B cell (primary cell): ENCODE measurements around the gene WDR83. TPM values are rescaled to one million over a fixed set of nuclear protein-coding genes. Genes with fewer than 3 reads are reported as not detected.
"Not testable (repeated sequence)": the region's sequence is repeated elsewhere in the genome, so short reads cannot be mapped to it uniquely, and the experiment has no call there.

Experiments
- ATAC-seq: fragments of 200-7000 bp; cut with Tn5 transposase; one replicate; pipeline ENCODE4 v1.10.0; 2021; ENCODE audit warnings: low read depth, mild to moderate bottlenecking, moderate number of reproducible peaks, moderate library complexity
- CTCF ChIA-PET: fragments of 350-600 bp; sonication (Branson Sonifier 250); formaldehyde crosslinking; loops from one replicate; lab custom pipeline; 2021; ENCODE audit warnings: antibody characterized with exemption, inconsistent platforms; lab: Charles Lee
- POLR2A ChIA-PET: fragments of 350-600 bp; sonication (Branson Sonifier 250); formaldehyde crosslinking; loops from one replicate; lab custom pipeline; 2021; ENCODE audit warnings: antibody characterized with exemption; lab: Charles Lee
- DNase-seq: peaks from one replicate; pipeline ENCODE4 v3.0.0; 2013
- H2AFZ ChIP-seq: 2 replicates; pipeline ENCODE4 v1.6.1; 2012; ENCODE audit warnings: mild to moderate bottlenecking, low read depth, low read length; ENCODE audit not compliant: insufficient read depth, poor library complexity, severe bottlenecking
- H3K27ac ChIP-seq, 2 donors: 1 replicate in 1 of 2; 2 replicates in 1 of 2; pipeline ENCODE4 v1.5.1; 2012 to 2013; ENCODE audit warnings: low read length in 2 of 2, mild to moderate bottlenecking in 2 of 2, moderate library complexity in 1 of 2
- H3K27me3 ChIP-seq, 4 experiments: fragments of 200-600 bp in 1 of 4; sonication (generic) in 1 of 4; replicated peaks in 1 of 4; 1 replicate in 2 of 4; 2 replicates in 2 of 4; pipeline versions ENCODE4 v1.6.1 to v1.7.0; 2013 to 2016; ENCODE audit warnings: low read length in 3 of 4, mild to moderate bottlenecking in 2 of 4, mixed read lengths in 1 of 4, moderate library complexity in 1 of 4; ENCODE audit not compliant: insufficient read depth in 4 of 4, control insufficient read depth in 3 of 4; ENCODE audit errors: control extremely low read depth in 1 of 4
- H3K36me3 ChIP-seq, 2 experiments: replicated peaks in 1 of 2; 1 replicate in 1 of 2; 2 replicates in 1 of 2; pipeline versions ENCODE4 v1.6.1 to v1.7.1; 2013; ENCODE audit warnings: low read length in 1 of 2; ENCODE audit not compliant: insufficient read depth in 2 of 2, control insufficient read depth in 1 of 2; ENCODE audit errors: control extremely low read depth in 1 of 2, extremely low read depth in 1 of 2
- H3K4me1 ChIP-seq, 2 donors: fragments of 200-600 bp in 1 of 2; sonication (generic) in 1 of 2; 1 replicate in 1 of 2; 2 replicates in 1 of 2; pipeline versions ENCODE4 v1.5.1 to v1.6.1; 2013 to 2017; ENCODE audit warnings: low read length in 2 of 2; ENCODE audit not compliant: control insufficient read depth in 2 of 2, insufficient read depth in 2 of 2
- H3K4me2 ChIP-seq: replicated peaks from 2 replicates; pipeline ENCODE3; 2012; ENCODE audit warnings: mild to moderate bottlenecking, low read depth, low read length; ENCODE audit not compliant: poor library complexity, severe bottlenecking
- H3K4me3 ChIP-seq, 5 experiments: fragments of 200-600 bp in 1 of 5; sonication (generic) in 1 of 5; 1 replicate in 3 of 5; 2 replicates in 2 of 5; pipeline versions ENCODE4 v1.5.1 to v1.7.0; 2011 to 2016; ENCODE audit warnings: low read length in 4 of 5, mild to moderate bottlenecking in 4 of 5, low read depth in 2 of 5, control low read depth in 1 of 5, moderate library complexity in 1 of 5; ENCODE audit not compliant: insufficient read depth in 1 of 5; ENCODE audit errors: control extremely low read depth in 1 of 5, extremely low read depth in 1 of 5
- H3K79me2 ChIP-seq: fragments of 200-600 bp; sonication (generic); one replicate; pipeline ENCODE4 v1.6.0; 2016; ENCODE audit warnings: low read length; ENCODE audit not compliant: control insufficient read depth, insufficient read depth
- H3K9ac ChIP-seq: fragments of 200-600 bp; sonication (generic); 2 replicates; pipeline ENCODE4 v1.6.1; 2017; ENCODE audit warnings: mild to moderate bottlenecking, low read length, moderate library complexity
- H3K9me3 ChIP-seq, 3 donors: one replicate each; pipeline versions ENCODE4 v1.6.1 to v1.7.1; 2013; ENCODE audit warnings: low read length in 2 of 3; ENCODE audit not compliant: control insufficient read depth in 2 of 3, insufficient read depth in 1 of 3; ENCODE audit errors: control extremely low read depth in 1 of 3
- H4K20me1 ChIP-seq: 2 replicates; pipeline ENCODE4 v1.6.0; 2012; ENCODE audit warnings: mild to moderate bottlenecking, low read length; ENCODE audit not compliant: insufficient read depth, control insufficient read depth, poor library complexity, severe bottlenecking
- H3K27ac Mint-ChIP-seq: one replicate; pipeline ENCODE4 v1.8.0; 2021; ENCODE audit warnings: mixed read lengths
- H3K27me3 Mint-ChIP-seq: one replicate; pipeline ENCODE4 v1.8.0; 2021; ENCODE audit warnings: mixed read lengths
- H3K4me1 Mint-ChIP-seq: one replicate; pipeline ENCODE4 v1.8.0; 2021; ENCODE audit warnings: mixed read lengths
- H3K4me3 Mint-ChIP-seq: one replicate; pipeline ENCODE4 v1.8.0; 2021; ENCODE audit warnings: mixed read lengths
- H3K9me3 Mint-ChIP-seq: one replicate; pipeline ENCODE4 v1.8.0; 2022; ENCODE audit warnings: mixed read lengths; ENCODE audit not compliant: insufficient read depth
- EZH2 ChIP-seq: IDR thresholded peaks from 2 replicates; pipeline ENCODE4 v1.6.1; 2012; ENCODE audit warnings: borderline replicate concordance, low read depth, mild to moderate bottlenecking, moderate library complexity, low read length; ENCODE audit not compliant: insufficient read depth, poor library complexity, severe bottlenecking
- WGBS: methylation state at CpG from one replicate; pipeline ENCODE4 v1.1.5; 2013; ENCODE audit warnings: missing lambda C conversion rate; ENCODE audit not compliant: insufficient coverage; 5-methylcytosine and 5-hydroxymethylcytosine counted together
- intact Hi-C: fragments of 100-400 bp; cut with micrococcal nuclease; formaldehyde crosslinking; loops from one replicate; pipeline ENCODE4 v1.10.0; 2022
- polyA plus RNA-seq: library from polyadenylated mRNA; depleted of rRNA; stranded (reverse); fragments of >200 nt; gene quantifications from 2 replicates; pipeline ENCODE4 v1.2.3, GENCODE V29; 2012
- total RNA-seq, 2 donors: library from RNA; stranded (reverse); fragments of 120-200 nt in 1 of 2; gene quantifications; 1 replicate in 1 of 2; 2 replicates in 1 of 2; pipeline versions ENCODE4 v1.2.3 to v1.2.4, GENCODE V29; 2013 to 2022
- TF ChIP-seq, protein P1 (sequence below): fragments of 200-600 bp; IDR thresholded peaks from one replicate; pipeline ENCODE4 v1.8.0; 2022; ENCODE audit warnings: antibody characterized with exemption, mild to moderate bottlenecking

WDR83 gene
- total and polyA plus RNA-seq, 2 donors (not counting 1 experiment from before 2014, with no cell fraction given): 16.3 to 24.6 TPM

DNA sequence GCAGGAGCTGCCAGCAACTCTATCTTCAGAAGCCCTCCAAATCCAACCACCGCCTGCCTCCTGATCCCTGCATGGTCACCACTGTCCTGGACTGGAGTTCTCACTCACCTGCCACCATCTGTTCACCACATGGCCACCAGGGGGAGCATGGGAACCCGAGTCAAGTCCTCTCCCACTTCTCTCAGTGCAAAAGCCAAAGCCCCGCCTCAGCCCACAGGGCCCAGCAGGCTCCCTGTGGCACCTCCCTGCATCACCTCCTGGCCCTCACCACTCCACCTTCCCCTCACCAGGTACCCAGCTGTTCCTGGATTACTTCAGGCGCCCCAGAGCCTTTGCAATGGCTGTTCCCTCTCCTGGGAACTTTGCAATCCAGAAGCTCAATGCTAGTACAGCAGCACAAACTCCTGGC is 9.8 kb downstream of the WDR83 start:
- Histone ChIP-seq H4K20me1 (peaks cover 61% of the 10 kb centered on the region), H3K4me2 (peak overlapping the region; percentile 11), H3K9ac (no peak overlapping the region), H3K9me3 (no peaks in the 10 kb centered on the region), H3K4me1 (peaks cover 9 to 18% of the 10 kb centered on the region in 2 donors), H3K36me3 (peaks cover 6 to 64% of the 10 kb centered on the region in 2 experiments), H3K27me3 (no peaks in the 10 kb centered on the region), H3K79me2 (peaks cover 57% of the 10 kb centered on the region), H2AFZ (no peak overlapping the region), H3K4me3 (no peak overlapping the region), H3K27ac (no peak overlapping the region)
- H3K27ac Mint-ChIP-seq: peak overlapping the region; percentile 8
- H3K4me1 Mint-ChIP-seq: peaks cover 27% of the 10 kb centered on the region
- DNase-seq (peak; percentile 84), ATAC-seq (peak; percentile 56)
- WGBS: 35% methylated on average over 4 of the region's 4 CpGs
- H3K9me3 Mint-ChIP-seq: no peaks in the 10 kb centered on the region
- no peaks in the 10 kb centered on the region for H3K27me3 Mint-ChIP-seq
- intact Hi-C loops: loop anchor here (1.0 kb wide), 2 partner anchors 112 to 171 kb away; no protein-coding TSS in a partner anchor
- ChIA-PET CTCF (interaction anchor here (0.5 to 4.6 kb wide), 20 partner anchors 9 to 327 kb away, joined by 3 to 30 read pairs (median 4); partner anchors contain the start of genes FBXW9, MAN2B1 and WDR83), POLR2A (interaction anchor here (0.8 kb wide), 1 partner anchor 20 kb away, joined by 3 read pairs; the partner anchor contains the start of gene FBXW9)
- H3K4me3 Mint-ChIP-seq: no peak overlapping the region
- no peak for TF ChIP-seq EZH2
- TF ChIP-seq, protein P1, sequence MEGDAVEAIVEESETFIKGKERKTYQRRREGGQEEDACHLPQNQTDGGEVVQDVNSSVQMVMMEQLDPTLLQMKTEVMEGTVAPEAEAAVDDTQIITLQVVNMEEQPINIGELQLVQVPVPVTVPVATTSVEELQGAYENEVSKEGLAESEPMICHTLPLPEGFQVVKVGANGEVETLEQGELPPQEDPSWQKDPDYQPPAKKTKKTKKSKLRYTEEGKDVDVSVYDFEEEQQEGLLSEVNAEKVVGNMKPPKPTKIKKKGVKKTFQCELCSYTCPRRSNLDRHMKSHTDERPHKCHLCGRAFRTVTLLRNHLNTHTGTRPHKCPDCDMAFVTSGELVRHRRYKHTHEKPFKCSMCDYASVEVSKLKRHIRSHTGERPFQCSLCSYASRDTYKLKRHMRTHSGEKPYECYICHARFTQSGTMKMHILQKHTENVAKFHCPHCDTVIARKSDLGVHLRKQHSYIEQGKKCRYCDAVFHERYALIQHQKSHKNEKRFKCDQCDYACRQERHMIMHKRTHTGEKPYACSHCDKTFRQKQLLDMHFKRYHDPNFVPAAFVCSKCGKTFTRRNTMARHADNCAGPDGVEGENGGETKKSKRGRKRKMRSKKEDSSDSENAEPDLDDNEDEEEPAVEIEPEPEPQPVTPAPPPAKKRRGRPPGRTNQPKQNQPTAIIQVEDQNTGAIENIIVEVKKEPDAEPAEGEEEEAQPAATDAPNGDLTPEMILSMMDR: peak; percentile 78

DNA sequence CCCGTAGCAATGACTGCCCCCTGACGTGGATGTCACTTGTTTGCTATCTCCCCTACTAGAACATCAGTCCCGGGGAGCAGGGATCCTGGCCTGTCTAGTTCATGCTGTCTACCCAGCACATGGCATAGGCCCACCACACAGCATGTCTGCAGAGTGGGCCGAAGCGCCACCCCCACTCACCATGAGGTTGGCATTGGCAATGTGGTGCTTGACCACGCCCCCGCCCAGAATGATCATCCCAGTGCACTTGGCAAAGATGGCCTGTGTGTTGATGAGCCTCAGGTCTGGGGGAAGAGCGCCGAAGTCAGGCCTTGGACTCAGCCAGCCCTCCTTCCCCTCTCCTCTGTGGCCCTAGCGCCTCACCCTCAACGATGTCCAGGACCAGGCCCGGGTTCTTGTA is 10.3 kb downstream of the WDR83 start:
- Mint-ChIP-seq H3K27ac (no peak overlapping the region), H3K4me3 (no peak overlapping the region), H3K4me1 (peaks cover 28% of the 10 kb centered on the region), H3K9me3 (no peaks in the 10 kb centered on the region), H3K27me3 (no peaks in the 10 kb centered on the region)
- Histone ChIP-seq H3K9ac (no peak overlapping the region), H3K79me2 (peaks cover 57% of the 10 kb centered on the region), H2AFZ (no peak overlapping the region), H3K9me3 (no peaks in the 10 kb centered on the region), H3K27me3 (no peaks in the 10 kb centered on the region), H3K4me1 (peaks cover 9 to 18% of the 10 kb centered on the region in 2 donors), H3K36me3 (peaks cover 6 to 64% of the 10 kb centered on the region in 2 experiments), H4K20me1 (peaks cover 61% of the 10 kb centered on the region), H3K27ac (no peak overlapping the region), H3K4me2 (peak overlapping the region; percentile 11), H3K4me3 (no peak overlapping the region)
- peak; percentile 23 for DNase-seq
- ChIA-PET CTCF (interaction anchor here (0.5 to 4.6 kb wide), 19 partner anchors 8 to 244 kb away, joined by 3 to 30 read pairs (median 4); partner anchors contain the start of genes FBXW9, MAN2B1 and WDR83), POLR2A (interaction anchor here (0.8 kb wide), 1 partner anchor 19 kb away, joined by 3 read pairs; the partner anchor contains the start of gene FBXW9)
- ATAC-seq: no peak
- intact Hi-C loops: loop anchor here (1.0 kb wide), 2 partner anchors 113 to 170 kb away; no protein-coding TSS in a partner anchor
- over 99% methylated on average over 9 of the region's 12 CpGs for WGBS
- TF ChIP-seq, protein P1: no peak
- TF ChIP-seq EZH2: no peak

DNA sequence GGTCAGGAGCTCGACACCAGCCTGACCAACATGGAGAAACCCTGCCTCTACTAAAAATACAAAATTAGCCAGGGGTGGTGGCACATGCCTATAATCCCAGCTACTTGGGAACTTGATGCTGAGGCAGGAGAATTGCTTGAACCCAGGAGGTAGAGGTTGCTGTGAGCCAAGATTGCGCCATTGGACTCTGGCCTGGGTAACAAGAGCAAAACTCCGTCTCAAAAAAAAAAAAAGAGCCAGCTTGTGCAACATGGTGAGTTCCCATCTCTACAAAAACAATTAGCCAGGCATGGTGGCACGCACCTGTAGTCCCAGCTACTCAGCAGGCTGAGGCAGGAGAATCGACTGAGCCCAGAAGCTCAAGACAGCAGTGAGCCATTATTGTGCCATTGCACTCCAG is 11.4 kb downstream of the WDR83 start:
- H3K36me3 ChIP-seq: peaks cover 6 to 57% of the 10 kb centered on the region in 2 experiments
- CTCF ChIA-PET: interaction anchor here (0.6 to 4.6 kb wide), 14 partner anchors 9 to 807 kb away, joined by 3 to 30 read pairs (median 8); partner anchors contain the start of genes FBXW9, MAN2B1, TNPO2 and WDR83

More for the DNA sequence above, 11.4 kb downstream of the WDR83 start:
- H3K9ac ChIP-seq, H3K9me3 Mint-ChIP-seq, H3K4me2 ChIP-seq, H2AFZ ChIP-seq, intact Hi-C loops, H3K27ac ChIP-seq, DNase-seq, H3K4me3 ChIP-seq, H3K4me3 Mint-ChIP-seq, ATAC-seq, H3K9me3 ChIP-seq, H3K27me3 ChIP-seq, H3K27me3 Mint-ChIP-seq, H3K27ac Mint-ChIP-seq: not testable (repeated sequence)
- POLR2A ChIA-PET: interaction anchor here (0.7 to 1.2 kb wide), 2 partner anchors 106 to 181 kb away, joined by 3 read pairs; no protein-coding TSS in a partner anchor
- peaks cover 26% of the 10 kb centered on the region for H3K4me1 Mint-ChIP-seq
- Histone ChIP-seq H3K4me1 (peaks cover 9 to 18% of the 10 kb centered on the region in 2 donors), H4K20me1 (peaks cover 52% of the 10 kb centered on the region), H3K79me2 (peaks cover 51% of the 10 kb centered on the region)
- 97% methylated on average over 5 of the region's 5 CpGs for WGBS
